ENCODE results near the gene SLC39A1.

Gene SLC39A1

DNA sequence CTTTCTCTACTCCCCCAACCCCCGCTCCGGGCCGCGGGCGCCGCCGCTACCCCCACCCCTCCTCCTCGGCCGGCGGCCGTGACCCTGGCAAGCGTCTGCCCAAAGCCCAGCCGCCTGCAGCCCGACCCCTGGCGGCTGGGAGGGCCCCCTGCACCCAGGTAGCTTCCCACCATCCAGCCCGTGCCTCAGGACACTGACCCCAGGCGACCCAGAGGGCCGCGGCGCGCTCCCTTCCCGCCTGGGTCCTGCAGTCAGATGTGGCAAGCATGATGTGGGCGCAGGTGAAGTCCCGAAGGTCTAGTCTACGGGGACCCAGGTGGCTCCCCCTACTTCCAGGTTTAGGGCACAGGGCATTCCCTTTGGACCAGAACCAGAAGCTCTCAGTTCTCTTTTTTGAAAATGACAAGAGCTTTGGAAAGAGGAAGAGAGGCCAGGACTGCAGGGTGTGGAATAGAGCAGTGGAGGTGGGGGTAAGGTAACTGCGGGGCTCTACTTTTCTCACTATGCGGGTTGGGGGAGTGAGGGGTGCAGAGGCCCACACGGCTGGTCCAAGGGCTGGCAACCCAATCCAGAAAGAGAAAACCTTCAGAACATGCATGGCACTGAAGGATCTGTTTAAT lies 16.6 kb downstream of the SLC39A1 start, which contains the start of gene DENND4B:
Gene DENND4B (minus strand): TSS at position 97 of the 620 bp plus-strand sequence. CDS start 2,344 bp downstream, outside the sequence.
- DNase-seq (ENCODE audit: low spot score), result peak; percentile 74

DNA sequence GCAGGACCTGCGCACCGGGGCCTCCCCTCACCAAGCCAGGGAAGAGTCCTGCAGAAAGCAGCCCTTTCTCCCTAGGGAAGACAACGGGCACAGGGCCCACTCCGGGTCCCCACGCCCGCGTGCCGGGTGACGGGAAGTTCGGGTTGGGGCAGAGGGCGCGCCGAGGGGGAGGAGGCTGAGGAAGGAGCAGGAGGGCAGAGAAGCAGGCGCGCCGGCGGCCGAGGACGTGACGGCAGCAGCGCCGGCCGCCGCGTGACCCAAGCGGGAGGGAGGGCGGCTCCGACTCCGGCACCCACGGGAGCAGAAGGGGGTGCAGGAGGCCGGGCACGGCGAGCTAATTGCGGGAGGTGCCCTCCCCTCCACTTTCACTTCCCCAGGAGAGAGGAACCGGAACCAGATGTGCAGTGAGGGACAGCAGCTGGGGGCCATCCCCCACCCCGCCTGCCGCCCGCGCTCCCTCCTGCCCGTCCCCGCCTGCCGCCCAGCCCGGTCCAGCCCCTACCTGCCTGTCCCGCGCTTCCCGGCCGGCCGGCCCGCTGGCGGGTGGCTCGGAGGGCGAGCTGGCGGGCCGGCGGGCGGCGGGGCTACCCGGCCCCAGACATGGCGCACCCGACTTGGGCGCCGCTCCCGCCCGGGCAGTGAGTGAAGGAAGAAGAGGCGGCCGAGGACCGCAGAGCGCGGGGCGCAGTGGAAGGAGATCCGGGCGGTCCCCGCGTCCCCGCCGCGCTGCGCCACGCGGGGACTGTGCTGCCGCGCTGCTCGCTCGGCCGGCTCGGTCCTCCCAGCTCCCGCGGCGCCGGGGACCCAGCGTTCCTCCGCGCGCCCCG lies 17.3 kb downstream of the SLC39A1 start:
- peak; percentile 73 for DNase-seq (ENCODE audit: low spot score)

DNA sequence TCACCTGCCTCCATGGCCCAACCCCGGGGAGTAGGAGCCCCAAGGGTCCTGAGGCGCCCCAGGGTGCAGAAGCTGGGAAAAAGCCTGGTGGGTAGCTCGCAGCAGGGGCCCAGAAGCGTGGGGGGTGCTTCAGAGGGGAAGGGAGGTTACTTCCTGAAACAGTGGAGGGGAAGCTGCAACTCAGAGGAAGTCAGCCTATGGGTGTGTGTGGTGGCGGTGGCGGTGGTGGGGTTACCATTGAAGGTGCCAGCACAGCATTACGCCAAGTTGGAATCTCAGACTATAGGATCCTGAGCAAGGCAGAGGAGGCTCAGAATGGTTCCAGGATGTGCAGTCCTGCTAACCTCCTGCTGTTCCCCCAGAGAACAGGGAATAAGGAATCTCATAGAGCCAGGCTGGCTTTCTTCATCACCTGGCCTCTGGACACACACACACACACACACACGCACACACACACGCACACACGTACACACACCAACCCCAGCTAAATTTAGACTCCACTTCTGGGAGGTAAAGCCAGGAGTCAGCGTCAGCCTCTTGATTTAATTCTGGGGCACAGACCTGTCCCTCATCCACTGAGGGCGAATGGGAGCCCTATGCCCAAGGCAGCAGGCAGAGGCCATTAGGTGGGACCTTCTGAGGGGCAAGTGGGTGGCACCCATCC lies 18.1 kb downstream of the SLC39A1 start:
- peak; percentile 80 for DNase-seq (ENCODE audit: low spot score)

DNA sequence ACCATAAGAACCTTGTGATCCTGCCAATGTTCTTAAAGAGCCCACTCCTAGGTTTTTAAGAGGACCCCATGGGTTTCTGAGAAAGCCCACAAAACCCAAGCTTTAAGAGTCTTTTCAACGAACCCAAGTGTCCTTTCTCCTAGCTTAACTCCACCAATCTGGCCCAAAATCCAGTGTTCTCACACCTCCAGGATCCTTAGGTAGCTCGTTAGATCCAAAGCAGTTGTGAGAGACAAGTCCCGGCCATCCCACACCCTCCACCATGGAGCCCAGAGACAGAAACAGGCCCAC lies 18.6 kb downstream of the SLC39A1 start:
- DNase-seq (ENCODE audit: low spot score), result no peak

DNA sequence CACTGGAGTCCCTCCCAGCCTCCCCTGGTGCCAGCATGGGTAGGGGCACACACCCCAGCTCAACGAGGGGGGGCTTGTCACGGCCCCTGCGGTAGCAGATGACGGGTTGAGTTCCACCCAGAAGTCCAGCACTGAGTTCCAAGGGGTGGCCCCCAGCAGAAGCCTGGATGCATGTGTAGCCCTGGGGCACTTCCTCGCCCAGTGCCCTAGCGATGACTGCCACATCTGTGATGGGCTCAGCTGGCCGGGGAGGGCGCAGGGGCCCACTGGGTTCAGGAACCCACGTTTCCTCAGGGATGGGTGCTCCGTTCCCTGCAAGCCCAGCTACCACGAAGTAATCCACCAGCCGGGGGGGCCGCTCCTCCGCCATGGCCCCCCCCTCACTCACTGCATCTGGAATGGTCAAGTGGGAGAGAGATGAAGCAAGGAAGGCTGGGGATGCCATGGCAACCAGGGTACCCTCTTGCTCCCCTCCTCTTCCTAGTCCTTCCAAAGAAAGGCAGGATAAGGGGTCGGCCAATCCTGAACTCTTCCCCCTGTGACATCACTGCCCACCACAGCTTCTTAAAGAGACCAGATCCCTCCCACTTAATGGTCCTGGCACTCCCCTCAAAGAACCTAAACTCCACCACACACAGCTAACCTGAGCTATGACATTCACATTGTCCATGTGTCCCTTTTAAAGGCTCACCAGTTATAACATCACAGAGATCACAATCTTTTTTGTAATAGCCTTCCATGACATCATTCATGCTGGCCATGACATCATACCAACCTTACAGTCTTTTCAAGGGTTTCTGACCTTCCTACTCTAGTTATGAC lies 19.1 kb downstream of the SLC39A1 start:
- no peak for DNase-seq (ENCODE audit: low spot score)

DNA sequence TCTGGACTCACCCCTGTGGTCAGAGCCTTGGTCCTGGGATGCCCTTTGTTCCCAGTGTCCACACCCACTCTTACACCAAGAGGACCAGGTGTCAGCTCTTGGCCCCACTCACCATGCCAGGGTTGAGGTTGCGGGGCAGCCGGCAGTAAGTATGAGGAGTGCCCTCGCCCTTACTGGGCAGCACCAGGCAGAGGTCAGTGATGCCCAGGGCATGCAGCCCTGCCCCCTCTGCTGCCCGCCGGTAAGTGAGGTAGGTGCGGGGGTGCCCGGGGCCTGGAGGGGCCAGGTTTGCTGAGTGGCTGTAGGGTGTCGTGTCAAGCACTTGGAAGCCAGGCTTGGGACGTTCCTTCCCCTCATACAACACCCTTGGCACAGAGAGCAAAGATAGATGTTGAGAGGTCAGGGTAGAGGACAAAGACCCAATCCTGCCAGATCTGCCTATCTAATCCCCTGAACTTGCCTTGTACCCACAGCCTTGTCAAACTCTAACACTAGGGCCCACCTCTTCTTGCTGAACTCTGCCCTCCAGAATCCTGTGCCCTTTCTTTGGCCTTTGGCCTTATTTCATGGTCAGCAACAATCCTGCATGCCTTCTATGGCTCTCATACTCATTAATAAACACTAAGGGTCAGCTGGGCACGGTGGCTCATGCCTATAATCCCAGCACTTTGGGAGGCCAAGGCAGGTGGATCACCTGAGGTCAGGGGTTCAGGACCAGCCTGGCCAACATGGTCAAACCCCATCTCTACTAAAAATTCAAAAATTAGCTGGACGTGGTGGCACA lies 20.4 kb downstream of the SLC39A1 start:
- no peak for DNase-seq (ENCODE audit: low spot score)

DNA sequence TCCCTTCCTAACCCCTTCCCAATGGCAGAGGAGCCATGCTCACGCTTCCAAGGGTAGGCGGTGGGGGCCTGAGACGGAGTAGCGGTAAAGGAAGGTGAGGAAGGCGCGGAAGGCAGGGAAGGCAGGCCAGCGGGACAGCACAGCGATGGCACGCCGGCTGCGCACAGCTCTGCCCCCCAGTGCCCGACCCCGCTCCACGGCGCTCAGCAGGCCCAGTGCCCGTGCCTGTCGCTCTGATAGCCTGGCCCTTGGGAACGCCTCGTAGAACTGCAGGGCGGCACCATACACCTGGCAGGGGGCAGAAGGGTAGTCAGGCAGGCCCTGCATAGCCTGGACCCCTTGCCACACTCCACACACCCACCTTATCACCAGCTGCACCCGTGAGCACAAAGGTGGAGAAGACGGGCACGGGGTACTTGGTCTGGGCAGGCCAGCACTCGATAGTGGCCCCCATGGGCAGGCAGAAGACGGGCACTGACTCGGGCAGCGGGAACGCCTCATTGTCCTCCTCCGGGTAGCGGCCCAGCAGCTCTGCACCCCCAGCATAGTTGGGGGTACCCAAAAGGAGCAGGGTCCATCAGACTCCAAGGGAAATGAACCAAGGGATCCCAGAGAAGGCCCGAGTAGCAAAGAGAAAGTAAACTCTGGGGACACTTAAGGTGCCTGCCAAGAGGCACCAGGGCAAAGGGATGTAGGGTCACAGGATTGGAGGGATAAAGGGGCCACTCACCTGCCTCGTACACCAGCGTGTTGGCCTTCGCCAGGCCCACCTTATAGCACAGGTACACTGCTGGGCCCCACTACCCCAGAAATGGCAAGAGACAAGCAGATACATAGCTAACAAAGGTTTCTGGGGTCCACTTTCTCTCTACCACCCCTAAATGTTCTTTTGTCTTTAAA lies 21.3 kb downstream of the SLC39A1 start:
- DNase-seq (ENCODE audit: low spot score), result no peak

DNA sequence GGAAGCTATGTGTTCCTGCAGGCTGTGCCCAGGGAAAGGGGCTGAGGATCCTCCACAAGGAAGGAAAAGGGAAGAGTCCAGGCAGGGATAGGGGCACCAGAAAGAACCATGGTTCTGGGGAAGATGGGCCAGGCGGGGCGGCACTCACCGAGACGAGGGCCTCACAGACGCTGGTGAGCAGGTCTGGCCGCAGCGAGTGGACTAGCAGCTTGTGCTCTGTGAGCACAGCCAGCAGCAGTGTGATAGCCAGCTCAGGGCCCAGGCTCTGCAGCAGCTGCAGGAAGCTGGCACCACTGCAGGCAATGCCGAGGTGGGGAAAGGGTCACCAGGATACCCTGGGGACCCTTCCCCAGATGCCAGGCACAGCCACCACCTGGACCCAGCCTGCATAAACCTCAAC lies 22.6 kb downstream of the SLC39A1 start:
- DNase-seq (ENCODE audit: low spot score), result no peak

DNA sequence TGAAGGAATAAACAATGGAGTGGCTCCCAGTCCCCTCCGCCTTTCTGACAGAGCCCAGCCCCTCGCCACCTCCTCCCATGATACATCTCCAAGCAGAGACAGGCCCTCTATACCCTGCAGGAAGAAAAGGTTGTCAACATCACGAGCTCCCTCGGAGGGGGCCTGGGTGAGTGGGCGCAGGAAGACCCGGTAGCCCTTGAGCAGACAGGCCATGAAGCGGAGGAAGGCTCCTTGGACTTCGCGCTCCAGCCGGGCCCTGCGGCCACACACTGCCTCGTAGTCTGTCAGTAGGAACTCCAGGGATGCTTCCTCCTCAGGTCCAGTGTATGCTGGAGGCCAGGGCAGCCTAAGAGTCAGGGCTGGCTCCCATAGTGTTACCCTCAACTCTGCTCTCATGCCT lies 23.9 kb downstream of the SLC39A1 start:
- DNase-seq (ENCODE audit: low spot score), result no peak

DNA sequence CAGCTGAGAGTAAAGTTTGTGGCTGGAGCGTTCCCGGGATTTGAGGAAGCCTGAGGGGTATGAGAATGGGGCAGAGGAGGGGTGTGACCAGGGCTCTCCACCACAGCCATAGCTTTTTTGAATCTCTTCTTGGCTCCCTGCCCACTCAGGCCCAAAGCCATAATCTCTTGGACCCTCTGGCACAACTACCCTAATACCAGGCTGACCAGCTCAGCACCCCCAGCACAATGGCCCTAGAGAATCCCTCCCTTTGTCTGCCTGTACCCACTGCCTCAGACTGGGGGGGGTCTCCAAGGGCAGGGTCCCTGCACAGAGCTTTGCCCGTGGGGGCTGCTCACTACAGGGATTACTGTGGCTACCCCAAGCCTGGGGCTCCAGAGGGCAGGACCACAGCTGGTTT lies 24.3 kb downstream of the SLC39A1 start:
- DNase-seq (ENCODE audit: low spot score), result no peak

DNA sequence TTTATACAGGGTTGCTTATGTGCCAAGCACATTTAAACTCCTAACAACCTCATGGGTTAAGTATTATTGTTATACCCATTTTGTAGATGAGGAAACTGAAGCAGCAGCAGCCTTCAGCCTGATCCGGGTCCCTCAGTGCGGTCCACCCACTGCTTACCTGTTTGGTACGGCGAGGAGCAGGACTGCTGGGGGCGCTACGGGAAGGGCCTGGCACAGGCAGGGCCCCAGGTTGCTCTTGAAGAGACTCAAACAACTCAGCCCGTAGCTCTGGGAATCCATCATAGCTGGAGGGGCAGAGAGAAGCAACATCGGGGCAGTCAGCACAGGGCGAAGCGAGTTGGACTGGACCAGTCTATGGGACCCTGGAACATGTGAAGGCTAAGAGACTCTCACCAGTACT lies 26.0 kb downstream of the SLC39A1 start:
- DNase-seq (ENCODE audit: low spot score), result no peak

DNA sequence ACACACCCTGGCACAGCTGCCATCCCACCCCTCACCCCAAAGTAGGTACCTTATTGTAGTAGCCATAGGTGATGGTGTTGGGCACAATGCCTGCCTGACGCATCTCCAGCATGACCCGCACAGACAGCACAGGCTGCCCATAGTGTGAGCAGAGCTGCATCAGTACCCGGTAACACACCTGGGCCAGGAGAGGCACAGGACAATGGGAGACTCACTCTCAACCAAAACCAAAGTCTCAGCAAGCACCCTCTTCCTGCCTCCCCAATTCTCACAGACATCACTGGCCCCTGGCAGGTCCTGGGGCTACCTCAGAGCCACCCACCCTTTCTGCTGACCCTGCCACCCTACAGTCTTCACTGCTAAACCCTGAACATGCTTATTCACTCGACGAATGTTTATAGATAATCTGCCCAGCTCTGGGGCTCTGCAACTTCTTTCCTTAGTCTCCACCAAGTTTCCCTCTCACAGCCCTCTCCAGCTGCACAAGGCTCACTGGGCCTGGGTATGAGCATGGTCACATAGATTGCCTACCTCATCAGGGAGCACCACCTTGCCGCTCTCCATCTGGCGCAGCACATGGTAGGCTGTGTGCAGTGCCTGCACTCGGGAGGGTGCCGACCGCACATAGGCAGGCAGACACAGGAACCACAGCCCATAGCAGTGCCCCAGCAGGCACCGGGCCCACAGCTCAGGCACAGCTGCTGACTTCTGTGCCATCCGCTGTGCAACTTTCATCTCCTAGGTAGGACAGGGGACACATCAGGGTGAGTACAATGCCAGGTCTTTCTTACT lies 27.1 kb downstream of the SLC39A1 start:
- DNase-seq (ENCODE audit: low spot score), result no peak

DNA sequence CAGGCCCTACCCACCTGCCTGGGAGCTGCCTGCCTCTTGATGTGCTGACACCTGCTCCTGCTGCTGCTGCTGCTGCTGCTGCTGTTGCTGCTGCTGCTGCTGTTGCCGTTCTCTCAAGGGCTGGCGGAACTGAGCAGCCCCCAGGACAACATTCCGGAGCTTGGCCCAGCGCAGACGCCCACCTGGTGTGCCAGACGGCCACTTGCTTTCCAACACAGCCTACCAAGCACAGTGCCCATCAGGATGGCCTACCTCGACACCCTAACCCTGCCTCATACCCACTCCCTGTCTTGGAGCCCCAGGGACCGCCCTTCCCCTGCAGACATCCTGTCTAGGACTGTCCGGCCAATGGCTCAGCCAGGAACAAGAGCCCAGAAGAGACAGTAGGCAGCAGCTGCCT lies 28.6 kb downstream of the SLC39A1 start:
- no peak for DNase-seq (ENCODE audit: low spot score)

DNA sequence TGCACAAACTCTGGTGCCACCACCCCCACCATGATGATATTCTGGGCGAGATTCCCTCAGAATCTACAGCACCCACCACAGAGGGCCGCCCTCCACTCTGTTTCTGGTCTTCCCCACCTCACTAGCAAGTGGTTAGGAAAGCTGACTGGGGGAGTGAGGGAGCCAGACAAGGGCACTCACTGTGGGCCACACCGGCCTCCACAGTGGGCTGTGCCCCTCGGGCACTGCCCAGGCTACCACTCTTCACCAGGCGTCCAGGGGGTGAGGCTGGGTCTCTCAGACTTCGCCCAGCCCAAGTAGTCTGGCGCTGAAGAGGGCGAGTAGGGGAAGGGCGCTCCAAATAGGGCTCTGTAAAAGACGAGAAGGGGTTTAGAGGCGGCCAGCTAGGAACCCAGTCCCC lies 29.4 kb downstream of the SLC39A1 start:
- no peak for DNase-seq (ENCODE audit: low spot score)

DNA sequence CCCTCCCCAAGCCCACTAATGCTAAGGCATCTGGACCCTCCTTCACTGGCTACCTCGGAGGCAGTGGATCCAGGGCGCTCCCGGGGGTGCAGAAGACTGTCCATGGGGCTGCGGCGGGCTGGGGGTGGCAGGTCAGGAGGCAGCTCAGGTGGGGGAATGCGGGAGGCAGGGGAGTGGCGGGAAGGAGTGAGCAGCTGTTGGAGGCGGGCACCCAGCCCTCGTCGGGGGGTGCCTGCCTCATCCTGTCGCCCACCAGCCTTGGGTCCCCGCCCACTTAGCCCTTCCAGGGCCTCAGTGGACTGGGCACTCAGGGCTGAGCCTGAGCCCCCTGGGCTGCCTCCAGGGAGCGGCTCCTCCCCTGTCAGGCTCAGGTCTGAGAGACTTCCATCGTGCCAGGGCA lies 29.9 kb downstream of the SLC39A1 start:
- no peak for DNase-seq (ENCODE audit: low spot score)

DNA sequence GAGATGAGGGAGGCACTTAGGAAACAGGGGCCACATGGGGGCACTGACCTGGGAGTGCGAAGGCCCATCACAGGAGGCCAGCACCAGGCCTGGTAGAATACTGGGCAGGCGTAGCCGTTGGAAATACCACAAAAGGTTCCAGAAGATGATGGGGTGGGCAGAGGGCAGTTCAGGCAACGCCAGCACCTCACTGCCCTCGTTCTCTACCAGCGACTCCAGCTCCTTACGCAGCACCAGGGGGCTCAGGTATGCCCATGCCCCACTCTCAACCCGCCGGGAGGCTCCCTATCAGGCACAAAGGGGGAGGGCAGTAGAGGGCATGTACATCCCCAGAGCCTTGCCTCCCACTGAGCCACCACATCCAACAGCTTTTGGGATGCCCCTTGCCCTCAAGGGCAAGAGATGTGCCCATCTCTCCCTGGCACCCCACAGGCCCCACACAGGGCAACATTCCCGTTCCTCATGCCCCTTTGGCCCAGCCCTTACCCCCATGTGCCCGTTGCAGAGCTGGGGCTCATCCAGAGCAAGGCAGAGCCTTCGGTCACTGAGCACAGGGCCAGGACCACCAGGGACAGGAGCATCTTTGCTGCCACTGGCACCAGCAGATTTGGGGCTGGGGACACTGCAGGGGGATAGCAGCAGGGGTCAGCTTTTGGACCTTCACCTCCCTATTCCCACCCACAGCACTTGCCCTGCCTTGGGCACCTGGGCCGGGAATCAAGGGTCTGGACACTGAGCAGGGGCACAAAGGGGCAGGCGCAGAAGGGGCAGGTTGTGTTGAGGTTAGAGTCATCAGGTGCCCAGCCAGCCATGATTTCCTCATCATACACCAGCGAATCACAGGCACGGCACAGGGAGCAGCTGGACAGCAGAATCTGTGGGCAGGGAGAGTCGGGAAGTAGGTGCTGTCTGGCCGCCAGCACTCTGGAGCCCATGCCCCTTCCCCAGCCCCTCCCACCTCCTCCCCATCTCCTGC lies 30.9 kb downstream of the SLC39A1 start:
- DNase-seq (ENCODE audit: low spot score), result no peak

DNA sequence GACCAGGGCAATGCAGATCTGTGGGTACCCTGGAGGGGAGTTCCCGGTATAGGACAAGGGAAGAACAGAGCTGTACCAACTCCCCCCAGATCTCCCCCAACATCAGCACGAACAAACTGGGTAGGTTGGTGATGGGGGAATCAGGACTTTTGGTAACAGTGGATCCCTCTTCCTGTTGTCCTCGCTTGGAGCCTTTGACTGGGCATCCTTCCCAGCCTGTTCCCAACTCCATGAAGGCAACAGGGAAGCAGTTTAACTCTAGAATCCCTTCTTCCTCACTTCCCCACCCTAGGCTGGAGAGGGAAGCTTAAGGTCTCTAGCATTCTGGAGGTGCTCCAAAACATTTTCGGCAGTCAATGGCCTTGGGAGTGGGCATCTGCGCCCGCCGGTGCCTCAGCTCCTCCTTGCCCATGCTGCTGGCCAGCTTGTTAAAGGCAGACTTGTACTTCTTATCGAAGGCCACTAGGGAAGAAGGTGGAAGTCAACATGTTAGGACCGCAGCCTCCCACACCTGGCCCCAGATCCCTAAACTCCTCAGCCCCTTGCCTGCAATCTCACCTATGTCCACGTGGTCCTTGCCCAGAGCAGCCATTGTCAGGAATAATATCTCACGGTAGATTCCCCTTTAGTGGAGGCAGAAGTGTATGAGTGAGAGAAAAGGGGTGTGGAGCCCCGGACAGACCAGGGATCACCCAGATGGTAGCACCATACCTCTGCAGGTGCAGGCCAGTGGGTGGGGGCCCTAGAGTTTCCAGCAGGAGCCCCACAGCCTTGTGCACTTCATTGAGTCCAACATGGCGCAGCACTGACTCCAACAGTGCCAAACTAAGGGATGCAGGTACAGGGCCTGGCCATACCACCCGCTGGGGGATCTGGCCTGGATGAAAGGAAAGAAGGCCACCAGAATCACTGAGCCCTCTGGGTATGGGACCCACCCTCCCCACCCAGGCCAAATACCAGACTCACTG lies 33.1 kb downstream of the SLC39A1 start:
- no peak for DNase-seq (ENCODE audit: low spot score)

All from CD4-positive, alpha-beta T cell treated with Interleukin-6 at 100 ng/mL for 8 hours (primary cell).